HEK293T (cell line): ENCODE measurements around the gene OR10W1.

Experiments
- ARNT ChIP-seq: fragments of 450-650 bp; IDR thresholded peaks from 2 replicates; pipeline ENCODE4 v1.6.1; 2017; ENCODE audit warnings: mild to moderate bottlenecking
- BHLHE40 ChIP-seq: fragments of 450-650 bp; IDR thresholded peaks from 2 replicates; pipeline ENCODE4 v1.6.1; 2016; ENCODE audit warnings: mild to moderate bottlenecking, moderate library complexity, borderline replicate concordance
- FOXA1 ChIP-seq: fragments of 450-650 bp; IDR thresholded peaks from 2 replicates; pipeline ENCODE4 v1.6.1; 2016; ENCODE audit warnings: mild to moderate bottlenecking
- FOXK2 ChIP-seq: fragments of 450-650 bp; IDR thresholded peaks from 2 replicates; pipeline ENCODE4 v1.6.1; 2016; ENCODE audit warnings: mild to moderate bottlenecking
- NFRKB ChIP-seq: fragments of 450-650 bp; IDR thresholded peaks from 2 replicates; pipeline ENCODE4 v1.6.1; 2016; ENCODE audit warnings: mild to moderate bottlenecking, moderate library complexity

DNA sequence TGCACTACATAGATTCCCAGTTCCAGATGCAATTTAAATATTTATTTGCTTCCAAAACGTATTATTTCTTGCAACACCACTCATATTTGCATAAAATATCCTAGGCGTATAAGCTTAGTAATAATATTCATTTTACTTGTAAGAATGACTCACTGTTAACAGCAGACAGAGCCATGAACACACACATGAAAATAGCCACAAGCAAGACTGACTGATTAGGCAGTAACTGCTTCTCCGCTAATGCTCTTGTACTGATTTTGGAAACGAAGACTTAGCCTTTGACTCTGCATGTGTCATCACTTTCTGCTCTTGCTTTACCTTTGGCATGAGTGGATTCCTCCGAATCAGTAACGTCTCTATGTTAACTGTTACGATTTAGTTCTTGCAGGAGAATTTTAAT, 45.3 kb downstream of the OR10W1 start:
- TF ChIP-seq ARNT (no peak), FOXA1 (no peak), FOXK2 (no peak), BHLHE40 (no peak), NFRKB (no peak)
